Esophagus squamous epithelium (tissue), 4 donors: Measurements from ENCODE around the gene HEXIM2.

Experiments
- CTCF ChIP-seq, 6 experiments: fragments of 450-650 bp in 4 of 6; fragments of 200-600 bp in 2 of 6; sonication (generic) in 2 of 6; IDR thresholded peaks; one replicate each; pipeline ENCODE4 v1.5.1; 2016 to 2019; ENCODE audit warnings: antibody characterized with exemption in 6 of 6, mild to moderate bottlenecking in 4 of 6, moderate library complexity in 4 of 6
- POLR2A ChIP-seq, 4 donors: fragments of 450-650 bp; IDR thresholded peaks; one replicate each; pipeline ENCODE4 v1.6.1; 2017; ENCODE audit warnings: antibody characterized with exemption in 4 of 4, mild to moderate bottlenecking in 4 of 4, moderate library complexity in 3 of 4

GRCh38 chr17:45143767-45144198, 17.9 kb upstream of the HEXIM2 start:
- TF ChIP-seq CTCF (IDR thresholded peaks at IDR 0.05) (no peak), POLR2A (IDR thresholded peaks at IDR 0.05) (peak in 2 of 4 donors; percentile 13 to 26)
